HG03520 (cell line): ENCODE data around the gene DNAJC15.

Experiments used
- ATAC-seq: cut with Tn5 transposase; IDR thresholded peaks from one replicate; pipeline ENCODE4 v1.9.1; 2021; ENCODE audit warnings: mild to moderate bottlenecking, moderate library complexity; ENCODE audit not compliant: unreplicated experiment

DNAJC15 gene

GRCh38 chr13:43150369-43151207 is 127.2 kb downstream of the DNAJC15 start:
- no peak for ATAC-seq

GRCh38 chr13:43153436-43154090 is 130.2 kb downstream of the DNAJC15 start:
- ATAC-seq = no peak

- ATAC-seq = no peak
These were observed 130.8 kb downstream of the DNAJC15 start for GRCh38 chr13:43154156-43154651.

- no peak for ATAC-seq
These were observed 131.5 kb downstream of the DNAJC15 start for GRCh38 chr13:43154839-43155238.

- ATAC-seq = no peak
These were observed 133.5 kb downstream of the DNAJC15 start for GRCh38 chr13:43156916-43157315.

GRCh38 chr13:43157796-43158195 is 134.4 kb downstream of the DNAJC15 start:
- no peak for ATAC-seq

- ATAC-seq = no peak
These were observed 135.1 kb downstream of the DNAJC15 start for GRCh38 chr13:43158516-43158915.

- no peak for ATAC-seq
These were observed 135.7 kb downstream of the DNAJC15 start for GRCh38 chr13:43159026-43159461.
